ENCODE results near the gene NOL4L.
"Not testable (repeated sequence)": the region's sequence is repeated elsewhere in the genome, so short reads cannot be mapped to it uniquely, and the experiment has no call there.

NOL4L gene

DNA sequence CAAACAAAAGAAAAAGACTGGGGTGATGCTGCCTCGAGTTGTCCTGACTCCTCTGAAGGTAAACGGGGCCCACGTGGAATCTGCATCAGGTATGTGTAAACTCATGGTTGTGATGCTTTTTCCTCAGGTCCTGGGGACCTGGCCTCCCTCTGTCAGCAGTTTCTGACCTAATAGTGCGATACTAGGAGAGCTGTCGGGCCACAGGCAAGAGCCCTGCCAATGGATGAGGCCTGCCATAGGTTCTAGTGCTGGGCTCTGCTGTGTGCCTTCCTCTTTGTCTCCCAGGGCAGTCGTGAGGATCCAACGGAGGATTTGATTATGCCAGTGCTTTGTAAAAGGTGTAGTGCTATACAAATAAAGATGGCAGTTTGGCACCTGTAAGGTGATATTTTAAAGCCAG lies 155.8 kb downstream of the NOL4L start:
- Histone ChIP-seq H3K36me3 (ENCODE audit: insufficient read depth, low read length) (peaks cover 62% of the 10 kb centered on the region), H3K9ac (ENCODE audit: low read depth, low read length) (no peak overlapping the region), H3K9me3 (ENCODE audit: insufficient read depth, low read depth, low read length) (no peaks in the 10 kb centered on the region), H3K27me3 (ENCODE audit: insufficient read depth, low read length) (no peaks in the 10 kb centered on the region), H3K4me1 (ENCODE audit: insufficient read depth, low read length) (no peaks in the 10 kb centered on the region), H3K27ac (ENCODE audit: low read depth, low read length) (no peak overlapping the region), H3K4me3 (ENCODE audit: low read length) (no peak overlapping the region)
- 97% methylated on average over 7 of the region's 7 CpGs for WGBS

DNA sequence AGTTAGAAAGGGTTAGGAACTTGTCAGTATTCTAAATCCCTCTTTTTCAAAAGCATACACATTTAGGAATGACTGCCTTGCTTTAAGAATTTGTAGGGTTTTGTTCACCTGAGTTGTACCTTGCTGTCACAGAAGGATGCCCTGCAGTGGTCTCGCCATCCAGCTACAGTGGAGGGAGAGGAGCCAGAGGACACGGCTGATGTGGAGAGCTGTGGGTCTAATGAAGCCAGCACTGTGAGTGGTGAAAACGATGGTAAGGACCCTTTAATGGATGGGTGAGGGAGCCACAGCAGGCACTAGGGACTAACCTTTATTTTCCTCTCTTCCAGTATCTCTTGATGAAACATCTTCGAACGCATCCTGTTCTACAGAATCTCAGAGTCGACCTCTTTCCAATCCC lies 157.1 kb downstream of the NOL4L start:
- Histone ChIP-seq H3K4me3 (ENCODE audit: low read length) (no peak overlapping the region), H3K27me3 (ENCODE audit: insufficient read depth, low read length) (no peaks in the 10 kb centered on the region), H3K4me1 (ENCODE audit: insufficient read depth, low read length) (no peaks in the 10 kb centered on the region), H3K36me3 (ENCODE audit: insufficient read depth, low read length) (peaks cover 49% of the 10 kb centered on the region), H3K9ac (ENCODE audit: low read depth, low read length) (no peak overlapping the region), H3K27ac (ENCODE audit: low read depth, low read length) (no peak overlapping the region), H3K9me3 (ENCODE audit: insufficient read depth, low read depth, low read length) (no peaks in the 10 kb centered on the region)
- 94% methylated on average over 6 of the region's 6 CpGs for WGBS

DNA sequence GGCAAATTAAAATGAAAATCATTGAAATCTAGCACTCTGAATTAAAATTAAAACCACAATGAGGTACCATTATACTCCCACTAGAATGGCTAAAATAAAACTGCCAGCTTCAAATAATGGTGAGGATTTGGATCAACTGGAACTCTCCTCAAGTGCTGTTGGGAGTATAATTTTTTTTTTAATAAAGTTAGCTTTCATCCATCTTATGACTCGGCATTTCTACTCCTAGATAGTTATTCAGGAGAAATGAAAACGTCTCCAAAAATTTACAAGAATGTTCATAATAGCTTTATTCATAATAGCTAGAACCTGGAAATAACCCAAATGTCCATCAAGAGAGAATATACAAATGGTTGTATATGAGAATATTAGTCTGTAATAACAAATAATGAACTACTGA lies 163.8 kb downstream of the NOL4L start:
- Histone ChIP-seq H3K36me3 (ENCODE audit: insufficient read depth, low read length) (no peaks in the 10 kb centered on the region; the same call in 1 of the 2 replicates), H3K4me3 (ENCODE audit: low read length) (no peak overlapping the region), H3K27ac (ENCODE audit: low read depth, low read length) (no peak overlapping the region), H3K4me1 (ENCODE audit: insufficient read depth, low read length) (no peaks in the 10 kb centered on the region), H3K27me3 (ENCODE audit: insufficient read depth, low read length) (no peaks in the 10 kb centered on the region), H3K9ac (ENCODE audit: low read depth, low read length) (no peak overlapping the region), H3K9me3 (ENCODE audit: insufficient read depth, low read depth, low read length) (no peaks in the 10 kb centered on the region)
- WGBS: no CpG with 5 or more reads among the region's 2 CpGs

DNA sequence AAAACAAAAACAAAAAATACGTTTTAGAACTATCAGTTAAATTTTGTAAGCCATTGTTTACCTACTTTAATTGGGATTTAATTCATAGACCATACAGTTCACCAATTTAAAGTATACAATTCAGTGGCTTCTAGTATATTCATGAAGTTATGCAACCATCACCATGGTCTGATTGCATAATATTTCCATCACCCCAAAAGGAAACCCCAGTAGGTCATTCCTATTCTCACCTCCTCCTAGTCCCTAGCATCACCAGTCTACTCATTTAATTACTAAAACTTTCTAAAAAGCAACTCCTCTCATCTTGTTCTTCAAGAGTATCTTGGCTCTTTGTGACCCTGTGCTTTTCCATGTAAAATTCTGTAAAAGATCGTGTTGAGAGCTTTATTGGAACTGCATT lies 166.8 kb downstream of the NOL4L start:
- no peak overlapping the region for H3K27ac ChIP-seq (ENCODE audit: low read depth, low read length)
- WGBS: 83% methylated on average over 2 of the region's 2 CpGs

DNA sequence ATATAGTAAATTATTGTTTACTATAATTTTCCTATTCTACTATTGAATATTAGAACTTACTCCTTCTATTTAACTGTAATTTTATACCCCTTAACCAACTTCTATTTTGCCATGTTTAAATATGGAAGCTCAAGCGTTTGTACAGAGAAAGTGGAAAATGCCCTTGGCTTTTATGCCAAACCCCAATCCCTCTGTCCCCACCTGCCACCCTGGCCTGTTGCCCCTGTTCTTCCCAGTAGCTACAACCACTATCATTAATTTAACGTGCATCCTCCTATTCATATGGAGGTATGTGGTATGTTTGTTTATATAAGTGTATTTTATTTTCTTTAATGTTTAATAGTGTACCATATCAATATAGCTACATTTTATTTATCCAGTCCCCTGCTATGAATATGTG lies 168.9 kb downstream of the NOL4L start:
- H3K9me3 ChIP-seq (ENCODE audit: insufficient read depth, low read depth, low read length): no peaks in the 10 kb centered on the region
- no peak overlapping the region for H3K27ac ChIP-seq (ENCODE audit: low read depth, low read length)
- WGBS: 100% methylated on average over 1 of the region's 2 CpGs
- H3K36me3 ChIP-seq (ENCODE audit: insufficient read depth, low read length): no peaks in the 10 kb centered on the region
- H3K27me3 ChIP-seq (ENCODE audit: insufficient read depth, low read length): no peaks in the 10 kb centered on the region
- no peak overlapping the region for H3K4me3 ChIP-seq (ENCODE audit: low read length)
- H3K4me1 ChIP-seq (ENCODE audit: insufficient read depth, low read length): peaks cover 4% of the 10 kb centered on the region; the same call in 1 of the 2 replicates
- no peak overlapping the region for H3K9ac ChIP-seq (ENCODE audit: low read depth, low read length)

More for the DNA sequence above, 166.8 kb downstream of the NOL4L start:
- Histone ChIP-seq H3K27me3 (ENCODE audit: insufficient read depth, low read length) (no peaks in the 10 kb centered on the region), H3K9ac (ENCODE audit: low read depth, low read length) (no peak overlapping the region), H3K36me3 (ENCODE audit: insufficient read depth, low read length) (no peaks in the 10 kb centered on the region; the same call in 1 of the 2 replicates), H3K4me1 (ENCODE audit: insufficient read depth, low read length) (peaks cover 4% of the 10 kb centered on the region; the same call in 1 of the 2 replicates), H3K4me3 (ENCODE audit: low read length) (no peak overlapping the region), H3K9me3 (ENCODE audit: insufficient read depth, low read depth, low read length) (no peaks in the 10 kb centered on the region)

DNA sequence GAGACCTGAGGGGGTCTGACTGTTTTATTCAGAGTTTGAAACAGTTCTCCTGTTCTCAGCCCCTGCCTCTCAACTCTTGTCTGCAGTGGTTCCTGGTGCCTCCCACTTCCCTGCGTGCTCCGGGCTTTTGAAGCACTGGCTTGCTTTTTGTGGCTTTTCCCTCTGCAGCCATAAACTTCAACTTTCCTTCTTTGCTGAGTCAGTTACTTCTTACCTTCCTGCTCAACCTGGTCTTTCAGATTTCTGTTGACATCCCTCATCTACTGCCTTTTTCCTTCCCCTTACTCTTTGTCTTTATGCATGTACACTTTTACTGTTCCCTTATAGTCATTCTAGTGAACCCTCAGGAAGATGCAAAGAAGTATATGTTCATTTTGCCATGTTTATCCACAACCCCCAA lies 169.6 kb downstream of the NOL4L start:
- 68% methylated on average over 2 of the region's 2 CpGs for WGBS
- Histone ChIP-seq H3K9me3 (ENCODE audit: insufficient read depth, low read depth, low read length) (no peaks in the 10 kb centered on the region), H3K4me1 (ENCODE audit: insufficient read depth, low read length) (peaks cover 4% of the 10 kb centered on the region; the same call in 1 of the 2 replicates), H3K27ac (ENCODE audit: low read depth, low read length) (no peak overlapping the region), H3K9ac (ENCODE audit: low read depth, low read length) (no peak overlapping the region), H3K36me3 (ENCODE audit: insufficient read depth, low read length) (no peaks in the 10 kb centered on the region), H3K27me3 (ENCODE audit: insufficient read depth, low read length) (no peaks in the 10 kb centered on the region), H3K4me3 (ENCODE audit: low read length) (no peak overlapping the region)

DNA sequence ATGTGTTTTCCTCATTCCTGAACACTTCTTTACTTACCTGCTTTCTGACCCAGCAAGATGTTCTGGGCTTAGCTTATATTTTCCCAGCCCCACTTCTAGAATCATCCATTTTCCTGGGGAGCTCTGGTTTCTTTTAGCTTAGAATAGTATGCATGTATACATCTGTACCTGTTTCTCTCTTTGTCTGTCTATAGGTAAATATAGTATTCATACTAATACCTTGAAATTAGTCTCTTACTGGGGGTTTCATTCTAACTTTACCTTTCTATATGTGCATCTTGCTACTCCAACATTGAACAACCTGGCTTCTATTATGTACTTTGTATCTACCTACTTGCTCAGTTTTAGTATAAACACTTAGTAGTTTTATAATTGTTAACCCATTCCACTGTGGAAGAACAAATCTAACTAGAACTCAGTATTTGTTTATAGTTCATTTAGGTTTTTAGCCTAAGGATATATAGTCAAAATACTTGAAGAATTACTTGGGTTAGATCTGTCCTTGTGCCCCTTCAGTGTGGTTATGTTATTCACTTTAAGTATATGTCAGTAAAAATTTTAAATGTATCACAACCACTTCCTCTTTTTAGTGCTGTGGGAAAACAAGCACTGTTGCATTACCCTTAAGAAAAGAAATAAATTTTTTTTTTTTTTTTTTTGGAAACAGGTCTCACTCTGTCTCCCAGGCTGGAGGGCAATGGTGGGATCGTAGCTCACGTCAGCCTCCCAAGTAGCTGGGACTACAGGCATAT lies 173.0 kb downstream of the NOL4L start:
- Histone ChIP-seq H3K27me3 (ENCODE audit: insufficient read depth, low read length) (no peaks in the 10 kb centered on the region), H3K9ac (ENCODE audit: low read depth, low read length) (no peak overlapping the region), H3K9me3 (ENCODE audit: insufficient read depth, low read depth, low read length) (no peaks in the 10 kb centered on the region), H3K36me3 (ENCODE audit: insufficient read depth, low read length) (no peaks in the 10 kb centered on the region), H3K4me3 (ENCODE audit: low read length) (no peak overlapping the region), H3K27ac (ENCODE audit: low read depth, low read length) (no peak overlapping the region), H3K4me1 (ENCODE audit: insufficient read depth, low read length) (peaks cover 4% of the 10 kb centered on the region; the same call in 1 of the 2 replicates)
- 94% methylated on average over 2 of the region's 2 CpGs for WGBS

DNA sequence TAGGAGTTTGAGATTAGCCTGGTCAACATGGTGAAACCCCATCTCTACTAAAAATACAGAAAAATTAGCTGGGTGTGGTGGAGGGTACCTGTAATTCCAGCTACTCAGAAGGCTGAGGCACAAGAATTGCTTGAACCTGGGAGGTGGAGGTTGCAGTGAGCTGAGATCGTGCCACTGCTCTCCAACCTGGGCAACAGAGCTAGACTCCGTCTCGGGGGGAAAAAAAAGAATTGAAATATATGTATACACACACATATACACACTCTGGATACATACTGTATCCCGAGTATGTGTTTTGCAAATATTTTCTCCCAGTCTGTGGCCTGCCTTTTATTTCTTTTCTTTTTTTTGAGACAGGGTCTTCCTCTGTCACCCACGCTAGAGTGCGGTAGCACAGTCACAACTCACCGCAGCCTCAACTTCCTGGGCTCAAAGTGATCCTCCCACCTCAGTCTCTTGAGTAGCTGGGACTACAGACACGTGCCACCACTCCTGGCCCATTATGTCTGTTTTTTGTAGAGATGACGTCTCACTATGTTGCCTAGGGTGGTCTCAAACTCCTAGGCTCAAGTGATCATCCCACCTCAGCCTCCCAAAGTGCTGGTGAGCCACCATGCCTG lies 177.9 kb downstream of the NOL4L start:
- not testable (repeated sequence) for H3K27me3 ChIP-seq (ENCODE audit: insufficient read depth, low read length); H3K27ac ChIP-seq (ENCODE audit: low read depth, low read length); H3K9me3 ChIP-seq (ENCODE audit: insufficient read depth, low read depth, low read length); H3K36me3 ChIP-seq (ENCODE audit: insufficient read depth, low read length); H3K4me3 ChIP-seq (ENCODE audit: low read length); H3K4me1 ChIP-seq (ENCODE audit: insufficient read depth, low read length); H3K9ac ChIP-seq (ENCODE audit: low read depth, low read length)
- WGBS: 97% methylated on average over 9 of the region's 9 CpGs

DNA sequence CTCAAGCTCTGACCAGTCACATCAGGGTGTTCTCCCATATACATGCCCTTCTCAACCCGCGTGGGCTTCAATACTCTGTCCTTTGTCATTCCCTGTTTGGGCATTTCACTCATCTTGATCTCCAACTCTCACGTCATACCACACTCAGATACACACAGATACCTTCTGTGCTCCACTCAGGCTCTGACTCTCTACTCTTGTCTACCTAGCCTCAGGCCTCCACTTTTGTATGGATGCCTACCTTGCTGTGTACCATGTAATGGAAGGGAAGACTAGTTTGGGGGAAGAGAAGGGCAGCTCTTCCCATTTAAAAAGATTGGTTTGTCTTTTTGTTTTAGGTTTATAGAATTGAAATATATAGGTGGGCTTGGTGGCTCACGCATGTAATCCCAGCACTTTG lies 178.4 kb downstream of the NOL4L start:
- Histone ChIP-seq H3K4me1 (ENCODE audit: insufficient read depth, low read length) (no peaks in the 10 kb centered on the region), H3K27me3 (ENCODE audit: insufficient read depth, low read length) (no peaks in the 10 kb centered on the region), H3K4me3 (ENCODE audit: low read length) (no peak overlapping the region), H3K9ac (ENCODE audit: low read depth, low read length) (no peak overlapping the region), H3K9me3 (ENCODE audit: insufficient read depth, low read depth, low read length) (no peaks in the 10 kb centered on the region), H3K36me3 (ENCODE audit: insufficient read depth, low read length) (no peaks in the 10 kb centered on the region), H3K27ac (ENCODE audit: low read depth, low read length) (no peak overlapping the region)
- WGBS: 92% methylated on average over 4 of the region's 4 CpGs

DNA sequence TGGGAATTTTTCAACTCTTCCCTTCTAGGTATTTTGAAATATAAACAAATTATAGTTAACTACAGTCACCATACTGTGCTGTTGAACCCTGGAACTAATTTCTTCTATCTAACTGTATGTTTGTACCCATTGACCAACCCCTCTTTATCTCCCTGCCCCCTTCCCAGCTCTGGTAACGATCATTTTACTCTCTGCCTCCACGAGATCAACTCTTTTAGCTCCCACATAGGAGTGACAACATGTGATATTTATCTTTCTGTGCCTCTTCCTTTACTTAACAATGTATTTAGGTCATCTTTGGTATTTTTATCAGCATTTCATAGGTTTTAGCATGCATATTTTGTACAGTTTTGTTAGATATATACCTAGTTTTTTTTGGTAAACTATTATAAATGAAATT lies 181.1 kb downstream of the NOL4L start:
- 91% methylated on average over 2 of the region's 2 CpGs for WGBS
- Histone ChIP-seq H3K36me3 (ENCODE audit: insufficient read depth, low read length) (no peaks in the 10 kb centered on the region), H3K4me3 (ENCODE audit: low read length) (no peak overlapping the region), H3K27ac (ENCODE audit: low read depth, low read length) (no peak overlapping the region), H3K27me3 (ENCODE audit: insufficient read depth, low read length) (no peaks in the 10 kb centered on the region), H3K9ac (ENCODE audit: low read depth, low read length) (no peak overlapping the region), H3K4me1 (ENCODE audit: insufficient read depth, low read length) (no peaks in the 10 kb centered on the region), H3K9me3 (ENCODE audit: insufficient read depth, low read depth, low read length) (no peaks in the 10 kb centered on the region)

DNA sequence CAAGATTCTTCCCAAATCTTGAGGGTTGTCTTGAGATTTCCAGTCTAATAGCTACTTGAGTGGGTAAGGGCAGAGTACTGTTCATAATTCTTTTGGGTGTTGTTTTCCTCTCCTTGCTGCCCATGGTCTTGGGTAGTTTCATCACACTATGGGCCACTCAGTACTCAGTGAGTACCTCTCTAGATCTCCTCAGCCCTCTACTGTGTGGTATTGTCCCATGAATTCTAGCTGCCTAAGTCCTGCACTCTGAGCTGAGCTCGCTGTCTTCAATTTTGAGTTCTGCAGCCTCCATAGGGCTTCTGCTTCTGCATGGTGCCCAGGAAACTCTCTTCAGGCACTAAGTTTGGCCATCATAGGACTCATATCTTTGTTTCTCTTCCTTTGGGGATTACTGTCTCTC lies 184.7 kb downstream of the NOL4L start:
- Histone ChIP-seq H3K4me3 (ENCODE audit: low read length) (no peak overlapping the region), H3K27me3 (ENCODE audit: insufficient read depth, low read length) (no peaks in the 10 kb centered on the region), H3K27ac (ENCODE audit: low read depth, low read length) (no peak overlapping the region), H3K36me3 (ENCODE audit: insufficient read depth, low read length) (no peaks in the 10 kb centered on the region), H3K4me1 (ENCODE audit: insufficient read depth, low read length) (no peaks in the 10 kb centered on the region), H3K9me3 (ENCODE audit: insufficient read depth, low read depth, low read length) (no peaks in the 10 kb centered on the region), H3K9ac (ENCODE audit: low read depth, low read length) (no peak overlapping the region)
- 96% methylated on average over 1 of the region's 1 CpG for WGBS

All from HUES64 (cell line).